Measurements from ENCODE around the gene SMYD1.
"Not testable (repeated sequence)": the region's sequence is repeated elsewhere in the genome, so short reads cannot be mapped to it uniquely, and the experiment has no call there.

SMYD1 gene

GRCh38 chr2:88067598-88067997 lies at the start of gene SMYD1:
Gene SMYD1 (plus strand): TSS chr2:88067825. CDS start chr2:88067865, 40 bp downstream.
- DNase-seq (ENCODE audit: low read depth in 3 of 3) = no peak

DNA sequence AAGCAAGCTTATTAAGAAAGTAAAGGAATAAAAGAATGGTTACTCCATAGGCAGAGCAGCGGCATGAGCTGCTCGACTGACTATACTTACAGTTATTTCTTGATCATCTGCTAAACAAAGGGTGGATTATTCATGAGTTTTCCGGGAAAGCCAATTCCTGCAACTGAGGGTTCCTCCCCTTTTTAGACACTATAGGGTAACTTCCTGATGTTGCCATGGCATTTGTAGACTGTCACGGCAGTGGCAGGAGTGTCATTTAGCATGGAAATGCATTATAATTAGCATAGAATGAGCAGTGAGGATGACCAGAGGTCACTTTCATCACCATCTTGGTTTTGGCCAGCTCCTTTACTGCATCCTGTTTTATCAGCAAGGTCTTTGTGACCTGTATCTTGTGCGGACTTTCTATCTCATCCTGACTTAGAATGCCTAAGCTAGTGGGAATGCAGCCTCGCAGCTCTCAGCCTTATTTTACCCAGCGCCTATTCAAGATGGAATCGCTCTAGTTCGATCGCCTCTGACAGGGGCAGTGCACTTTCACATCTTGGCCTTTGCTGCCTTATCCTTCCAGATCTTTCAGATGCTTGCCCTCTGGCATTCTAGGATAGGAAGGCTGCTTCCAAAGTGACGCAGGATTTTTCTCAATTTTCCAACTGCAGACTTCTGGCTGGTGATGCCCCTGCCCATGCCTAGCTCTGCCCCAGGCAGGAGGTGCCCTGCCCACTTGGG lies 49.4 kb upstream of the SMYD1 start:
- DNase-seq (ENCODE audit: low read depth in 3 of 3) = not testable (repeated sequence)

- DNase-seq (ENCODE audit: low read depth in 3 of 3) = no peak
These were observed 48.7 kb upstream of the SMYD1 start for GRCh38 chr2:88018909-88019308.

DNA sequence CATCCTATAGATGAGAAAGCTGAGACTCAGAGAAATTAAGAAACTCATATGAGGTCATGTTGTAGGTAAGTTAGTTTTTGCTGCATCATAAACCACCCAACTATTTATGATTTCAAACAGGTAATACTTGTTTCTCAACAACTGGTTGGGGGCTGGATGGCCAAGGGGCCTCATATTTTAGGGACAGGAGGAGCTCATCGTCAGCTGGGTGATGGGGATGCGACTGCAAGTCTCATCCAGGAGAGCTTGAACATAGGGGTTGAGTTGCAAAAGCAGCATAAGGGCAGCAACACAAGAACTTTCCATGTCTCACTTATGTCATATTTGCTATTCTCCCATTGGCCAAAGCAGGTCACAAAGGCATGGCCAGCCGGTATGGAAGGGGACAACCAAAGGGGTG lies 47.6 kb upstream of the SMYD1 start:
- no peak for DNase-seq (ENCODE audit: low read depth in 3 of 3)

- no peak for DNase-seq (ENCODE audit: low read depth in 3 of 3)
These were observed 45.0 kb upstream of the SMYD1 start for GRCh38 chr2:88022669-88022921.

GRCh38 chr2:88024509-88024908 lies 43.1 kb upstream of the SMYD1 start:
- no peak for DNase-seq (ENCODE audit: low read depth in 3 of 3)

- DNase-seq (ENCODE audit: low read depth in 3 of 3) = no peak
These were observed 39.8 kb upstream of the SMYD1 start for GRCh38 chr2:88027697-88028389.

GRCh38 chr2:88028931-88029330 lies 38.7 kb upstream of the SMYD1 start:
- no peak for DNase-seq (ENCODE audit: low read depth in 3 of 3)

DNA sequence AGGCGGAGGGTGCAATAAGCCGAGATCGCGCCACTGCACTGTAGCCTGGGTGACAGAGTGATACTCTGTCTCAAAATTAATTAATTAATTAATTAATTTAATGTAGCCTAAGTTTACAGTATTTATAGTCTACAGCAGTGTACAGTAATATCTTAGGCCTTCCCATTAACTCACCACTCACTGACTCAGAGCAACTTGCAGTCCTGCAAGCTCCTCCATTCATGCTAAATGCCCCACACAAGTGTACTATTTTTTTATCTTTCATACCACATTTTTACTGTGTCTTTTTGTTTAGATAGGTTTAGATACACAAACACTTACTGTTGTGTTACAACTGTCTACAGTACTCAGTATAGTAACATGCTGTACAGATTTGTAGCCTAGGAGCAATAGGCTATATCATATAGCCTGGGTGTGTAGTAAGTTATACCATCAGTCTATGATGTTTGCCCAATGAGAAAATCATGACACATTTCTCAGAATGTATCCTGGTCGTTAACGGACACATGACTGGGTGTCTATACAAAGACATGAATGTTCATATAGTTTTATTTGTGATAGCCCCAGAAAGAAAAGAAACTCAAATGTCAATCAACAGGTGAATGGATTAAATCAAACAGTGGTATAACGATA lies 35.4 kb upstream of the SMYD1 start:
- DNase-seq (ENCODE audit: low read depth in 3 of 3) = no peak

DNA sequence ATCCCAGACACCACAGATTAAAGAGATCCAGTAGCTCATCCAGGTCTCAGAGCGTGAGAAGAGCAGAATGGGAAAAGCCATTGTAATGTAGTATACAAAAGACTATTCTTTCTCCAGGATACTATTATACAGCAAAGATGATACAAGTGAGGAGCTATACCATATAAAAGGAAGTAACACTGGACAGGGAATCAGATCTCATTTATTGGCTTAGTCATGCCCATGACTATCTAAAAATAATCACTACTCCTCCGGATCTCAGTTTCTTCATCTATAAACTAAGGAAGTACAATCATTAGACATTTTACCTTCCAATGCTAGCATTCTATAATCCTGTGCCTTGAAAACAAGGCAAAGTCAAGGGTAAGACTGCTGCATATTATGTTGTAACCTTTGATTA lies 31.4 kb upstream of the SMYD1 start:
- DNase-seq (ENCODE audit: low read depth in 3 of 3) = no peak

- no peak for DNase-seq (ENCODE audit: low read depth in 3 of 3)
These were observed 31.0 kb upstream of the SMYD1 start for GRCh38 chr2:88036606-88037005.

DNA sequence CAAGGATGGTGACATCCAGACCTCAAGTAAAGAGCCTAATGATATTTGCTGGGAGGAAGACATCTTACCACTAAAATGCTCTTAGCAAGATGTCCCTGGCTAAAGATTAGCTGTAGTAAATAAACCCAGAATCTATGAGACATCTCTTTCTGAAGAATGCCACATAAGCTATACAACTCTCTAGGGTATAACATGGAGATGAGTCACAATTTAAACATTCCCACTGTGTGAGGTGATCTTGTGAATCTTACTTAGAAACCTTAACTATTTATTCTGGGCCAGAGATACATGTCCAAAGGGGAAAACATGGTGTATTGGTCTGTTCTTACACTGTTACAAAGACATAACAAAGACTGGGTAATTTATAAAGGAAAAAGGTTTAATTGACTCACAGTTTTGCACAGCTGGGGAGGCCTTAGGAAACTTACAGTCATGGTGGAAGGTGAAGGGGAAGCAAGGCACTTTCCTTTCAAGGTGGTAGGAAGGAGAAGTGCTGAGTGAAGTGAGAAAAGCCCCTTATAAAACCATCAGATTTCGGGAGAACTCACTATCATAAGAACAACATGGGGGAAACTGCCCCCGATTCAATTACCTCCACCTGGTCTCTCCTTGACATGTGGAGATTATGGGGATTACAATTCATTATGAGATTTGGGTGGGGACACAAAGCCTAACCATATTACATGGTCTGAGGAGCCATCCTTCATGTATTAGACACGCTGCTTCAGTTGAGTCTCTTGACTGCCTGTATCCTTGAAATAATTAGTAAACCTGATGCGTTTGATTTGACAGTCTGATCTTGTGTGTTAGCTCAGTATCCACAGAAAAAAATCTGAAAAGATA lies 29.1 kb upstream of the SMYD1 start:
- no peak for DNase-seq (ENCODE audit: low read depth in 3 of 3)

GRCh38 chr2:88042476-88042875 lies 25.1 kb upstream of the SMYD1 start:
- DNase-seq (ENCODE audit: low read depth in 3 of 3) = no peak

DNA sequence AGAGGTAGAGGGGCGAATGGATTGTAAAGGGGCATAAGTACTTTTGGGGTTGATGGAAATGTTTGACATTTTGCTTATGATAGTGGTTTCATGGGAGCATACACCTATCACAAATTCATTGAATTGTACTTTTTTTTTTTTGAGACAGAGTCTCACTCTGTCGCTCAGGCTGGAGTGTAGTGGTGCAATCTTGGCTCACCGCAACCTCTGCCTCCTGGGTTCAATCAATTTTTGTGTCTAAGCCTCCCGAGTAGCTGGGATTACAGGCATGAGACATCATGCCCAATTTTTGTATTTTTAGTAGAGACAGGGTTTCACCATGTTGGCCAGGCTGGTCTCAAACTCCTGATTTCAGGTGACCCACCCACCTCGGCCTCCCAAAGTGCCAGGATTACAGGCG lies 22.1 kb upstream of the SMYD1 start:
- DNase-seq (ENCODE audit: low read depth in 3 of 3) = not testable (repeated sequence)

DNA sequence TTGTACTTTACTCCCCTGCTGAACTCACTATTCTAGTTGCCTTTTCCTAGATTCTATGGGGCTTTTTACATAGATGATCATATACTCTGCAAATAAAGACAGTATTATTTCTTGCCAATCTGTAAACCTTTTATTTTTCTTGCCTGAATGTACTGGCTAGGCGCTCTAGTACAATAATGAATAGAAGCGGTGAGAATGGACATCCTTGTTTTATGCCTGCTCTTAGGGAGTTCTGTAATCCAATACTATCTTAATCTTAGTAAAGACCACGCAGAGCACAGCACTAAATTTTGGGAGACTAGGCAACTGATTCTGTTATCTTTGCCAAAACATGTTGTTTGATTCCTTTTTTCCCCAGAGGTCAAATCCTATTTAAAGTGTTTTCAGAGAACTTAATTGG lies 19.1 kb upstream of the SMYD1 start:
- no peak for DNase-seq (ENCODE audit: low read depth in 3 of 3)

GRCh38 chr2:88049622-88050021 lies 18.0 kb upstream of the SMYD1 start:
- DNase-seq (ENCODE audit: low read depth in 3 of 3) = no peak

DNA sequence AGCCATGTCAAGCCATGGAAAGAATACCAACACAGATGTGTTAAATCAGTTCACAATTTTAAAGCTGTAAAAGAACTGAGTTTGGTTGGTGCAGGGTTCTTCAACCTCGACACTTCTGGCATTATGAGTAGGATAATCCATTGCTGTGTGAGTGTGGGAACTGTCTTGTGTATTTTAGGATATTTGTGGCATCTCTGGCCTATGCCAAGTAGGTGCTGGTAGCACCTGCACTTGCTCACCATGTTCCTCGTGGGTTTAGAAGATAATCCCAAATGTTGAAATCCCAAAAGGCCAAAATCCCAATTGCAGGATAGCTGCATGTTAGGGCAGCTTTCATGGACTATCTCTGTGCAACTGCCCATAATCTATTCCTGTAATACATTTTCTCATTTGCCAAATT lies 15.8 kb upstream of the SMYD1 start:
- DNase-seq (ENCODE audit: low read depth in 3 of 3) = no peak

DNA sequence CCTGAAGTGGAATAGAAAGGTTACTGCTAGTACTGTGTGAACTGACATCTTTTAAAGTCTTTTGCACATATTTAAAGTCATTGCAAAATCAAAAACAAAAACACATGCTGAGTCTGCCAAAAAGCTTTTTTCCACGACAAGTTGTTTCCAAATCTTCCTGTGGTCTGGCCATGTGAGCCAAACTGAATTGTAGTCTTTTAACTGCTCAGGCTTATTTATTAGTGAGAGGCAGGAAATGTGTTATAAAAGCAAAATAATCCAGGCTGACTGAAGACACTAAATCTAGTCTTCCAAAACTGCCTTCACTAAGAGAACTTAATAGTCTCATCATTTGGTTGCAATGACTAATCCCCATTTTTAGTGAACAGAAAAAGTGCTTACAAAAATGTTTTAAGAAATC lies 14.3 kb upstream of the SMYD1 start:
- no peak for DNase-seq (ENCODE audit: low read depth in 3 of 3)

DNA sequence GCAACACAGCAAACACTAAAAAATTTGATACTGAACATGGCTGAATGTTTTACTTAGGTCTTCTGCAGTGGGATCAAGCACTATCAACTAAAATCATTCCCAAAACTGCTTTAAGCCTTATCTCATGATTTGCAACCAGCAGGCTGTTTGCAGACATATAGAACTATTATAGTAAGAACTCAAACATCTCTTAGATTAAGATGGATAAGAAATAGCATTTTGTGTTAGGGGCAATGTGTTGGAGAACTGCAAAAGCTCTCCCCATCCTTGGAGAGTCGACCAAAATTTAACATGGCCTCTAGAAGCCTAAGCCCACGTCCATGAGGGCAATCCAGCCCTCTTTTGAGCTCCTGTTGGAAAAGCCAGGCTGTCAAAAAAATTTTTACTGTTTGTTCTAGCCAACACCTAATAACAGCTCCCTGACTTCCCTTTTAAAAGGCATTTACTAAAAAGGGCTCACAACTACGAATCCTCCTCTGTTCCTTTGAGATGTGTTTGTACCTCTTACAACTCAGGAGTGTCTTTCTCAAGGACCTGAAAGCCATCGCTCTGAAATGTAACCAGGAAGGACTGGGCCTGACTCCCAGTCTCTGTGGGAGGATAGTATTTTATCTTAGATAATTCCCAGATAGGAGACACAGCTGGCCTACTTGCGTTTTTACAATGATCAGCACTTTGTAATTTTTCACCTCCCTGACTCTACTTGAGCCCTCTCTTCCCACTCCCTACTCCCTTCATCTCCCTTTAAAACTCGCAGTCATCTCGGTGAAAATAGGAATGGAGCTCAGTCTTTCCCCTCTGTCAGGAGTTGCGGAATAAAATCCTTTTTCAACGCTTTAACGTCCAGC lies 13.5 kb upstream of the SMYD1 start:
- DNase-seq (ENCODE audit: low read depth in 3 of 3) = no peak

DNA sequence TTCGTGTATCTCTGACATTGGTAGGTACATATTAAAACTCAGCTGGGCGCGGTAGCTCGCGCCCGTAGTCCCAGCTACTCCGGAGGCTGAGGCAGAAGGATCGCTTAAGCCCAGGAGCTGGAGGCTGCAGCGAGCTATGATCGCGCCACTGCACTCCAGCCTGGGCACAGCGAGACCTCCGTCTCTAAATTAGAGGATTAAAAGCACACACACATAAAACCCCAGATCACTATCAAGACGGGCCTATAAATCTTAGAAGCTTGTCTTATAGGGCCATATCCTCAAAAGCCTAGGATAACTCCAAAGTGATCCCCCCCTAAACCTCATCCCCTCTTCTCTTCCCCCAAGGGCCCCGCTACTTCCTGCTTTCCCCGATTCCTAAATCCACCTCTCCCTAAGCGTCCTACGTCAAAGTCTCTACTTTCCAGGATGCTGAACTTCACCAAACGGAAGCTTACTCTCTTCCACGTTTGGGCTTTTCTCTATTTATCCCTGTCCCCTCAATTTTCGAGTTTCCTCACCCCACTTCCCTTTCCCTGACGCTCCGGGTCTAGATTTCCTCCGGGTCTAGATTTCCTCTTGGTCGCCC lies 12.7 kb upstream of the SMYD1 start:
- DNase-seq (ENCODE audit: low read depth in 3 of 3) = no peak

Data from stimulated activated CD4-positive, alpha-beta T cell treated with anti-CD3 and anti-CD28 coated beads, TNF-alpha, amount 100 ng/mL, for 24 hours (primary cell).